SIG-M5 treated with dmso at 0.1 percent for 504 hours (cell line): Measurements from ENCODE around the gene ATG7.
"Not testable (repeated sequence)": the region's sequence is repeated elsewhere in the genome, so short reads cannot be mapped to it uniquely, and the experiment has no call there.

Source experiments
- DNase-seq: peaks from one replicate; lab custom pipeline; 2025; ENCODE audit not compliant: unreplicated experiment; lab: John Stamatoyannopoulos, UW

ATG7 gene

DNA sequence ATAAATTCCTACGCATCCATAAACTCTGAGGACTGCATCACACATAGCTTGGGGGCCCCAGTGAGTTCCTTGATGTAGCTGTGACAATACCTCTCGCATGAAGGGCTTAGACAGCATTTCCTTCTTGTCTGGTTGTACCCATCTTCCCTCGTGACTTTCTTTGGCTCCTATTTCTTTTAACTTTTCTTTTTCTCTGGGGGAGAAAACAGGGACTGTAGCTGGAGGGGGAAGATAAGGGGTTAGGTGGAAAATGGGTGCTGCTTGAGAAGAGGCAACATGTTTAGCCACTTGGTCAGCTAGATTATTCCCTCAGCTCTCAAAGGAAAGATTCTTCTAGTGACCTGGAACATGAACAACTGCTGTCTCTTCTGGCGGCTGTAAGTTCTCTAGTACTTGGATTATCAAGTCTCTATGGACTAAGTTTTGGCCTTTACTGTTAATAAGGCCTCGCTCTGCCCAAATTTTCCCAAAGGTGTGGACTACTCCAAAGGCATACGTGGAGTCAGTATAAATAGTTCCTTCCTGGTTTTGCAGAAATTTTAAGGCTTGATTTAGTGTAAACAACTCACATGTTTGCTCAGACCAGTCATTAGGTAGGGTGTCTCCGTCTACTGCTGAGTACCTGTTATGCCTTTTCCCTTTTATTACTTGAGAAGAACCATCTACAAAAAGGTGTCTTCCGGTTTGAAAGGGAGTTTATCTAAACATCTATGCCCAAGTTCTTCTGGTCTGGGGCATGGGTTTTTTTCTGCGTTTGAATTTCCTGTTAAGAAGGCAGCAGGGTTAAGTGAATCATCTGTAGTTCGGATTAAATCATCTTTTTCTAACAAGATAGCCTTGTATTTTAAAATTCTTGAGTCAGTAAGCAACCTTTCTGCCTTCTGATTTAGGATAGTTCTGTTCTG lies 21.0 kb upstream of the ATG7 start:
- DNase-seq, result no peak

DNA sequence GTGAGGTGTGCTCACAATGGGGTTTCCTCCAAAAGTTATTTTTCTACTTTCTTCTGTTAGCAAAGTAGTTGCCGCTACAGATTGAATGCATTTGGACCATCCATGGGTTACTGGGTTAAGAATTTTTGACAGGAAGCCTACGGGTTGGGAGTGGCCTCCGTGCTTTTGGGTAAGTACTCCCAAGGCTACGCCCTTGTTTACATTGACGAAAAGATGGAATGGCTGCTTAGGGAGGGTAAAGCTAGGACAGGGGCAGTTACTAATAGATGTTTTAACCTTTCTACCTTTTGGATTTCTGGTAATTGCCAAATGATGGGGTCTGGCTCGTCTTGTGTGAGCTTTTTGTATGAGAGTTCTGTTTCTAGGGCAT lies 20.4 kb upstream of the ATG7 start:
- DNase-seq, result no peak

DNA sequence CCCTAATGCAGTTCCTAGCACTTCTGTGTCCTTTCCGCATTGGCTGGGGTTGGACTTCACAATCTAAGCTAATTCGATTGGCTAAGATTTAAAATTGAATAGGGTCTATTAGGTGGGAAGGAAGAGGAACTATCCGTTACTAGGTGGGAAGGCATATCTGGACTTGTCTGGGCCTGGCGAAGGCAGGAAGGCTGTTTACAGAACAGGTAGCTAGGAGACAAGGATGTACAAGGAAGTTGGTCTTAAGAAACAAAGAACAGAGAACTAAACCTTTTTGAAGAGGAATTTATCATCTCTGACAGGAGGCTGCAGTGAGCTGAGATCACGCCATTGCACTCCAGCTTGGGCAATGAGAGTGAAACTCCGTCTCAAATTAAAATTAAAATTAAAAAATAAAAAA lies 17.3 kb upstream of the ATG7 start:
- DNase-seq, result no peak

DNA sequence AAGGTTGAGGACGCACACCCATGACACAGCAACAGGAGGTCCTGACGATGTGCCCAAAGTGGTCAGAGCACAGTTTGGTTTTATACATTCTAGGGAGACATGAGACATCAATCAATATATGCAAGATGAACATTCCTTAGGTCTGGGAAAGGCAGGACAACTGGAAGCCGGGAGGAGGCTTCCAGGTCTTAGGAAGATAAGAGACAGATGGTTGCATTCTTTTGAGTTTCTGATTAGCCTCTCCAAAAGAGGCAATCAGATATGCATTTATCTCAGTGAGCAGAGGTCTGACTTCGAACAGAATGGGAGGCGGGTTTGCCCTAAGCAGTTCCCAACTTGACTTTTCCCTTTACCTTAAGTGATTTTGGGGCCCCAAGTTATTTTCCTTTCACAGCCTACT lies 16.7 kb upstream of the ATG7 start:
- not testable (repeated sequence) for DNase-seq

DNA sequence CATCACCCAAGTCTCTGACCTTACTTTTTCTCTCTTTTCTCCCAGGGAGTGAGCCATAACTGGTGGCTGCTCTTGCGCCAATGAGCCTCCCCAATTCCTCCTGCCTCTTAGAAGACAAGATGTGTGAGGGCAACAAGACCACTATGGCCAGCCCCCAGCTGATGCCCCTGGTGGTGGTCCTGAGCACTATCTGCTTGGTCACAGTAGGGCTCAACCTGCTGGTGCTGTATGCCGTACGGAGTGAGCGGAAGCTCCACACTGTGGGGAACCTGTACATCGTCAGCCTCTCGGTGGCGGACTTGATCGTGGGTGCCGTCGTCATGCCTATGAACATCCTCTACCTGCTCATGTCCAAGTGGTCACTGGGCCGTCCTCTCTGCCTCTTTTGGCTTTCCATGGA lies 13.2 kb upstream of the ATG7 start:
- no peak for DNase-seq

DNA sequence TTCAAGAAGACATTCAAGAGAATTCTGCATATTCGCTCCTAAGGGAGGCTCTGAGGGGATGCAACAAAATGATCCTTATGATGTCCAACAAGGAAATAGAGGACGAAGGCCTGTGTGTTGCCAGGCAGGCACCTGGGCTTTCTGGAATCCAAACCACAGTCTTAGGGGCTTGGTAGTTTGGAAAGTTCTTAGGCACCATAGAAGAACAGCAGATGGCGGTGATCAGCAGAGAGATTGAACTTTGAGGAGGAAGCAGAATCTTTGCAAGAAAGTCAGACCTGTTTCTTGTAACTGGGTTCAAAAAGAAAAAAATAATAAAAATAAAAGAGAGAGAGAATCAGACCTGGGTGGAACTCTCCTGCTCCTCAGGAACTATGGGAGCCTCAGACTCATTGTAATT lies 11.7 kb upstream of the ATG7 start:
- DNase-seq, result no peak

DNA sequence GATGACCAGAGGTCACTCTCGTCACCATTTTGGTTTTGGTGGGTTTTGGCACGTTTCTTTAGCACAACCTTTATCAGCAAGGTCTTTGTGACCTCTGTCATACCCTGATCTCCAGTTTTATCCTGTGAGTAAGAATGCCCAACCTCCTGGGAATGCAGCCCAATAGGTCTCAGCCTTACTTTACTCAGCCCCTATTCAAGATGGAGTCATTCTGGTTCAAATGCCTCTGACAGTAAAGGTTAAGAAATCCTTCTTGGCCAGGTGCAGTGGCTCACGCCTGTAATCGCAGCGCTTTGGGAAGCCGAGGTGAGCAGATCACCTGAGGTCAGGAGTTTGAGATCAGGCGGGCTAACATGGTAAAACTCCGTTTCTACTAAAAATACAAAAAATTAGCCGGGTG lies 3.2 kb upstream of the ATG7 start:
- DNase-seq, result no peak

DNA sequence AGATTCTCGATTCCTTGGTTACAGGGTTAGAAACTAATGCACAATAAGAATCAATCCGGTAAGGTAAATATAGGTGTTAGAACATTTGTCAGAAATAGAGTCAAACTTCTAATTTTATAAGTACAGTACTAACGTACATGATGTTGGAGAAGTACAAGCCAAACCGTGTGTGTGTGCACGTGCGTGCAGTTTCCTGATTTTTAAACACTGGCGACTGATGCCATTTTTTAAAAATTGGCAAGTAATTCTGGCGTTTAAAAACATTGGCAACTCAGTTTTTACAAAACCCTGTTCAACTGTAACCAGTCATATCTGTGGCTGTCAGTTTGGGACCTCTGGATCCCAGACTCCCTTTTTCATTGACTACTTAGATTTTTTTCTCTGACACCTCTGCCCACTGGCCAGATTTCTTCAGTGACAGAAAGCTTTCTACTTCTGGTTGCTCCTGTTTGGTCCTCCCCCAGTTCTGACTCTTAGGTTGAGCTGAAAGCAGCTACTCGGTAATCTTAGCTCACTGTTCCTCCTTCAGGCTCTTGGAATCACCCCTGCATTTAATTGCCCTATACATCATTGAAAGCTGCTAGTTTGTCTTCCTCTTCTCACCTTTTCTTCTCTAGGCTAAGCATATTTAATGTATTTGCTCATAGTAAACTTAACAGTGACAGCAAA lies 843 bp downstream of the ATG7 start:
- peak; percentile 76 for DNase-seq

DNA sequence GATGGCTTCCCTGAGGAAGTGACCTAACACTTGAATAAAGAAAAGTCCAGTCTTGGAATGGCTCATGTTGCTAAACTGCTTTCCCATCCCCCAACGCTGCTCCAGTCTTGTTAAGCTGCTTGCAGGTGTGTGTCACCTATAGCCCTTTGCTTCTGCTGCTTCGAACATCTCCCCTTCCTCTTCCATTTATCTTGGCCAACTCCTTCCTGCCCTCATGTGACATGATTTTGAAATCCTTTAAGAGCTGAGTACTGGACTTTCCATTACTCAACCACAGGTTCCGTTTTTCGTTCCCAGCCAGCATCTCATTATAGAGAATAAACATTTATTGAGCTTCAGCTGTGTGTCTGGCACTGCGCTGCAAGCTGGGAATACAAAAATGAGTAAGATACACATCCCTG lies 1.7 kb downstream of the ATG7 start:
- peak; percentile 98 for DNase-seq

DNA sequence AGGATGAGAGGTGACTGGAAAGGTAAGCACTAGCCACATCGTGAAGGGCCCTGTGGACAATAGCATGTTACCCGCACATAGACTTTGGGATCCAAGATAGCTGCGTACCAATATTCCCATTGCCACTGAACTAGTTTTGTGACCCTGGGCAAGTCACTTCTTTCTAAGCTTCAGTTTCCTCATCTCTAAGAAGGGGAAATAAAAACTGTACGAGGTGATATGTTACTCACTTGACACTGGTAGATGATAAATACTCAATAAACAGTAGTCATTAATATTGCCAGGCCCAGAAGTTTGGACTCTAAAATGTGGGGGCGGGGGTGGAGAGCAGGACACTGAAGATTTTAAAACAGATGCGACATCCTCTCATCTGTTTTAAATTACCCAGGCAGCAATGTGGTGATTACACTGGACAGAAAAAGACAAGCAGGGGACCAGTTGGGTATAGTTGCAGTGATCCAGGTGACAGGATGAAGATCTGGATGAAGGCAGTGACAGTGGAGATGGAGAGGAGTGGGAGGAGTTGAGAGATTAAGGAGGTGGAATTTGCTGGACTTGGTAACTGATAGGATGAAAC lies 2.5 kb downstream of the ATG7 start:
- no peak for DNase-seq

DNA sequence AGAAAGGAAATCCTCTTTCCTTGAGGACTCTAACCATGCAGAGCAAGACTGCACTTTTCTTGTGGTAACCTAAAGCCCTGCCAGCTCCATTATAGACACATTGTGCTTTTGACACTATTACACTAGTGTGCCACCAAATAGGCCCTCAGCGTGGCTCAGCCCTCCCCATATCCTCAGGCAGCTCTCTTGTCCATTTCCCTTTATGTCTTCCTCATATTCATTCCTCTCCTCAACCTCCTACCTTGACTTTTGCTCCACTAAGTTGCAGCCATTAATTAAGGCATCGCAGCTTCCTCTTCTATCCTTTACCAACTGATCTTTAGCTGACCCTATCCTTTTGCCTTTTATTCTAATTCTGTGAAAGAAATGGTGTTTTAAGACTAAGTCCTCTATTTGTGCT lies 3.7 kb downstream of the ATG7 start:
- DNase-seq, result no peak

DNA sequence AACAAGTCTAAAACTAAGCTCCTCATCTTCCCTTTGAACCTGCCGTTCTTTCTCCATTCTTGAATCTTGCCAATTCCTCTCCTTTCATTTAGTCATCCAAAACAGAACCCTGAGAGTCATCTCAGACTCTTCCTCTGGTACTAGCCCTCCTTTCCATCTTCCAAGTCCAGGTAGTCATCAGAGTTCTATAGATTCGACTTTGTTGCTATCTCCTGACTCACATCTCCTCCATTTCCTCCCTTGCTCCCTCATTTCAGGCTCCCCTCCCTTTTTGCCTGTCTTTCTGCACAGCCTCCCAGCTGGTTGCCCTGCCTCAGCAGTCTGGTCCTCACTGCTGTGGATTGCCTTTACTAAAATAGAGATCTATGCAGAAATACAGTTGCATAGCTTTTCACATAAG lies 4.7 kb downstream of the ATG7 start:
- DNase-seq, result no peak

DNA sequence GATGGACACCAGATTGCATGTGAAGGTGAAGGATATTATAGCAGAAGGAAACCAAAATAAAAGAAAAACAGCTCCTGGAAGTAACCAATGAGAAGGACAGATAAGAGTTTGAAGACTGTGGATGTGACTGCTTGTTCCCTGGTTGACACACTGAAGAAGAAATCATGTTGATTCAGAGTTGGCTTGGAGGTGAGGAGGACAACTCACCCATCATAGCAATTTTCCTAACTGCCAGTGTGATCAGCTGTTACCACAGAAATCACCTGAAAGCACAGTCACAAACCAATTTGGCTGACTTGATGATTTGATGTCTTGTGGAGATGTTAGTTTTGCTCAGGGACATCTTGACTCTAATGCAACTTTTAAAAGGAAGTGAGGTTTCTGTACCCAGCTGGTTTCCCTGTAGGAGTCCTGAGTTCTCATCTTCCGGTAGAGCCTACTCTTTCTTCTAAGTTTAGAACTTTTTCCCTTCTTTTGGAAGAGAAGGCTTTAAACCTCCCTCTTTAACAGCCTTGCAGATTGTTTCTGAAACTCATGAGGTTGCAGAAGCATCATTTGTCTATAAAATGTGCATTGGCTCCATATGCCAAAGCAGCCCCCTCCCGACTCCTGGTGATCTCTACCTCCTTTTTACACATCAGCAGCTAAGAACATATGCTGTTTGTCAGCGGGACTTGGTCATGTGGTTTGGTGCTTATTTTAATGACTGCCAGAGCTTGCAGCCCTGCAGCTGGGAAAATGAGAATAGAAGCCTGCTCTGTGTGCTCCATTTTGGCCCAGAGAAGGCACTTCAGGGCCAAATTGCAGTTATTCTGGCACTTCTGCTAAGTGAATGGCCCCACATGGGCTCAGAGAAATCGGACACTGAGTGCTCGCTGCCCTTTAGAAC lies 10.3 kb downstream of the ATG7 start:
- DNase-seq, result peak; percentile 17

DNA sequence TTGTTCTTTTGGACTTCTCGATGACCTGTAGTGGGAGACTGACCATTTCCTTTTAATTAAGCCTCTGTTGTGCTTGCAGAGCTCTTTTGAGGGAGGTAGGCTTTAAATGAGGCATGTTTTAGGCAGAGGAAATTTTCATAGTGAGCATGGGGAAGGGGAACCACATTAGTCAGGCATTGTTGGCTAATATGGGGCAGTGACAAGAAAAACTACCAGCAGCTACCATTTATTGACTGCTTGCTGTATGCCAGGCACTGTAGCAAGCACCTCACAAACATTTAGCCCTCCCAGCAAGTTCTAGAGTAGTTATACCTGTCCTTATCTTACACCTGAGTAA lies 10.9 kb downstream of the ATG7 start:
- peak; percentile 37 for DNase-seq

DNA sequence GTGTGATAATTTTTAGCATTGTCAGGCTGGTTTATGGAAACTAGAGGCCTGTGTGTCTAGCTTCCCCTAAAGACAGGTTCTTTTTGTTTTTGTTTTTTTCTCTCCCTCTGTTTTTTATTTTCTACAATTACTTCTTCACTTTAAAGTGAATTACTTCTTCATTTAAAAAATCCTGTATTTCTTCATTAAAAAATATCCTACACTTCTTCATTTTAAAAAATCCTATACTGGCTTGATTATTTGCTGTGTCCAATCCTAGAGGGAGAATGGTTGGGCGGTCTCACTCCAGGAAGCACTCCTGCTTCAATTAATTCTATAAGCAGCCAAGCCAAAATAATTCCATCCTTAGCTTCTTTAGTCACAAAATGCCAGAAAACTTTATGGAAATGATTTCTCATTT lies 11.8 kb downstream of the ATG7 start:
- DNase-seq, result no peak

DNA sequence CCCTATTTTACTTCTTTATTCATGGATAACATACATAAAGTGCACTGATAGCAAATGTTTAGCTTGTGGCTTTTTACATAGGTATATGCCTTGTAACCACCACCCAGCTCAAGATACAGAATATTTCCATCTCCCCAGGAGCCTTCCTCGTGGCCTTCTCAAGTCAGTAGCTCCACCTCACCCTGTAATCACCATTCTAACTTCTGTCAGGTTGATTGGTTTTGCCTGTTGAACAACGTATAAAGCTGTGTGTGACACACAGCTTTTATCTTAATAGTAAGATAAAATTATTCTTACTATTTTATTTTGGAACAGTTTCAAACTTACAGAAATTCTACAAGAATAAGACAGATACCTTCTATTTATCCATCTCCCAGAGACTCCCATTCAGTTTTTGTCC lies 13.3 kb downstream of the ATG7 start:
- no peak for DNase-seq

DNA sequence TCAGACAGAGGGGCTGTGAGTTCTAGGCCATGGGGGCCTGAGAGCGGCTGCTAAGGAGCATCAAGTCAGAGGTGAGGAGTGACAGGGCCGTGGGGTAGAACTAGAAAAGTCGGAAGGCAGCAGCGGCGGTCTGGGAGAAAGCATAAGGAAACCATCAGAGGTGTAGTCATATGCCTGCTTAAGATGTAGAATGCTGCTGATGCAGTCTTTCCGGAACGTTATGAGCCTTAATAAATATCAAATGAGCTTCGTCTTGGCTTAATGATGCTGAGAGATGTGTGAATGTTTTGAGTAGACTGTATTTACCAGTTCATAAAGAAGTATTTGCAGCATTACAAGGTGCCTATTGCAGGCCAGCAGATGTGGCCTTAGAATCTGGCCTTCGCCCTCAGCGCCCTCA lies 15.2 kb downstream of the ATG7 start:
- no peak for DNase-seq

DNA sequence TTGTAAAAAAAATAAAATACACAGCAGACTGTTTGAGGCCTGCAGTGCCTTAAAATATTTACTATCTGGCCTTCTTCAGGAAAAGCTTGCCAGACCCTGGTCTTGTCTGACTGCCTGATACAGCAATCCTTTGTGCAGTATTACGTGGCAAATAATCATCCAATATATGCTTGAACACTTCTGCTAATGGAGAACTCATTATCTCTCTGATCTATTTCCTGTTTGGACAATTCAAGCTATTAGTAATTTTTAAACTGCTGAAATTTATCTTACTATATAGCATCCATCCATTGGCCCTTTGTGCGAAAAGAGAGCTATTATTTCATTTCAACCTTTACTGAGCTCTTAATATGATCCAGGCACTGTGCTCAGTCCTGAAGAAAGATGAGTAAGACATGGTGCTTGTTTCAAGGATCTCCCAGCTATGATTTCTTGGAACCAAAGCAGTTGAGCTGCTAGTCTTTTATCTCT lies 15.9 kb downstream of the ATG7 start:
- no peak for DNase-seq

DNA sequence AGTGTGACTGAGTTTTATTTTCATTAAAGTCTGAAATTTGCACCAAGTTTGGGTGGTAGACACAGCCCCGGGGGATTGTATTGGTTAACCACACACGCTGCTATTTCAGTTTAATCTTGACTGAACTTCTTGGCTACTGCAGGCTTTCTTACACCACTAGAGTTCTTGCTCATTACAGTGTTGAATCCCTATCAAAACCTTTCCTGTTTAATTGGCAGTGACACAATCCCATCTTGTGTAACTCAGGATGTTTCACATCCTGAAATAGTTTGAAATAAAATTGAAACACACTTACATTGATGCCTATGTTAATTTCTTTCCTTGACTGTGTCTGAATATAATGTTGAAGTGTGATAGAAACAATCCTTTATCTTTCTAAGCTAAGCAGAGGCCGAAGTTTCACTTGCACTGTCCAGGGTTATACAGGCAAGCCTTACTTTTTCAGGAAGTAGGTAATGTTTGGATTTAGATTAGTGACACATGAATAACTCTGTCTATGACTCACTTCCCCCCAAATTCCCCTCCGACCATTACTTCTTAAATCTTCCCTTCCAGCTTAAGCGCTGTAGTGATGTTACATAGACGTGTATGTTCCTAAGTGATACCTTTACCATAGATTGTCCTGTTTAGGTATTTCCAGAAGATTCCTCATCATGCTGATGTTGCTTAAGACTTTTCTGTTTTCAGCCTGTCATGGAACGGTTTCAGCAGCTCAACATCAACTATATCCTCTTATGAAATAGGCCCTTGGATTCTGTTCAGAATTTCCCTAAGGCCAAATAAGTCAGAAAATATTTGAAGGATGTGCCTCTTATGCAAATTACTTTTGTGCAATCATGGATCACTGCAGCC lies 16.8 kb downstream of the ATG7 start:
- DNase-seq, result peak; percentile 97

DNA sequence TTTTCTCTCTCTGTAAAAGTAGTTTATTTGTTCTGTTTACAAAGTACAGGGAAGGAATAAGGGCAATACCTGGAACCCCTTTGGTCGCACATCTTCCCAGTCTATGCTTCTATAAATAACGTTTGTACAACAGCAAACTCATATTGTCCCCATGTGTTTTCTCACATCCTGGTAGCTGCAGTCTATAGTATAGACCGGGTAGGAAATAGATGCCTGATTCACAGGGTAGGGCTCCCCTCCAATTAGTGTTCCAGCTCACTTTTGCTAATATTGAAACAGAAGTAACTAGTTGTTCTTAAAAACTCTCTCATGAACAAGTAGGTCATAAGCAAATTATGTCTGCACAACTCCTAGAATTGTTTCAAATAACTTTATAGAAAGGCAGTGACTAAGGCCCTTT lies 17.7 kb downstream of the ATG7 start:
- DNase-seq, result no peak
